Mesendoderm (in vitro differentiated cells): Measurements from ENCODE around the gene WASHC1.
"Not testable (repeated sequence)": the region's sequence is repeated elsewhere in the genome, so short reads cannot be mapped to it uniquely, and the experiment has no call there.

Experiments
- DNase-seq: peaks from one replicate; pipeline ENCODE4 v3.0.0; 2013
- H2AK5ac ChIP-seq: 2 replicates; pipeline ENCODE4 v1.6.1; 2013; ENCODE audit warnings: low read length, inconsistent platforms
- H2BK120ac ChIP-seq: 2 replicates; pipeline ENCODE4 v1.6.1; 2013; ENCODE audit warnings: low read depth, mild to moderate bottlenecking, low read length, moderate library complexity, mixed read lengths
- H2BK15ac ChIP-seq: replicated peaks from 2 replicates; pipeline ENCODE4 v1.6.1; 2013; ENCODE audit warnings: low read depth, mild to moderate bottlenecking, moderate library complexity
- H2BK5ac ChIP-seq: 2 replicates; pipeline ENCODE4 v1.6.1; 2013; ENCODE audit warnings: low read length, inconsistent platforms
- H3K18ac ChIP-seq: 2 replicates; pipeline ENCODE4 v1.6.1; 2013; ENCODE audit warnings: mild to moderate bottlenecking, low read length, mixed read lengths
- H3K23ac ChIP-seq: one replicate; pipeline ENCODE4 v1.6.1; 2013; ENCODE audit warnings: low read length
- H3K27ac ChIP-seq: 2 replicates; pipeline ENCODE4 v1.5.1; 2013; ENCODE audit warnings: low read depth, mild to moderate bottlenecking, inconsistent platforms, low read length, moderate library complexity
- H3K27me3 ChIP-seq: 2 replicates; pipeline ENCODE4 v1.6.1; 2013; ENCODE audit warnings: low read length, control low read depth, mild to moderate bottlenecking, inconsistent platforms; ENCODE audit not compliant: insufficient read depth, poor library complexity
- H3K36me3 ChIP-seq: 2 replicates; pipeline ENCODE4 v1.6.1; 2013; ENCODE audit warnings: low read length, inconsistent platforms; ENCODE audit not compliant: control insufficient read depth, insufficient read depth
- H3K4ac ChIP-seq: one replicate; pipeline ENCODE4 v1.6.1; 2013; ENCODE audit warnings: low read depth, mild to moderate bottlenecking, low read length, moderate library complexity
- H3K4me1 ChIP-seq: 2 replicates; pipeline ENCODE4 v1.6.1; 2013; ENCODE audit warnings: low read depth, low read length, inconsistent platforms; ENCODE audit not compliant: control insufficient read depth
- H3K4me2 ChIP-seq: 2 replicates; pipeline ENCODE4 v1.6.1; 2013; ENCODE audit warnings: low read length
- H3K4me3 ChIP-seq: 2 replicates; pipeline ENCODE4 v1.5.1; 2013; ENCODE audit warnings: mild to moderate bottlenecking, low read length
- H3K56ac ChIP-seq: one replicate; pipeline ENCODE4 v1.6.1; 2013; ENCODE audit warnings: low read length
- H3K79me1 ChIP-seq: 2 replicates; pipeline ENCODE4 v1.6.1; 2013; ENCODE audit warnings: low read length, inconsistent platforms
- H3K79me2 ChIP-seq: 2 replicates; pipeline ENCODE4 v1.6.1; 2013; ENCODE audit warnings: mild to moderate bottlenecking, low read length; ENCODE audit not compliant: control insufficient read depth, insufficient read depth
- H3K9ac ChIP-seq: 2 replicates; pipeline ENCODE4 v1.6.1; 2013; ENCODE audit warnings: low read length, inconsistent platforms
- H4K5ac ChIP-seq: one replicate; pipeline ENCODE4 v1.6.1; 2013; ENCODE audit warnings: low read length
- H4K8ac ChIP-seq: one replicate; pipeline ENCODE4 v1.6.1; 2013; ENCODE audit warnings: low read depth, mild to moderate bottlenecking, control low read depth, low read length, moderate library complexity
- WGBS: extraction: QIAGEN DNeasy Blood & Tissue Kit; methylation state at CpG from one replicate; pipeline ENCODE4 v1.1.7; 2013; ENCODE audit warnings: low lambda C conversion rate, missing lambda C conversion rate; ENCODE audit not compliant: insufficient coverage; ENCODE audit errors: extremely low coverage; 5-methylcytosine and 5-hydroxymethylcytosine counted together

The WASHC1 gene

DNA sequence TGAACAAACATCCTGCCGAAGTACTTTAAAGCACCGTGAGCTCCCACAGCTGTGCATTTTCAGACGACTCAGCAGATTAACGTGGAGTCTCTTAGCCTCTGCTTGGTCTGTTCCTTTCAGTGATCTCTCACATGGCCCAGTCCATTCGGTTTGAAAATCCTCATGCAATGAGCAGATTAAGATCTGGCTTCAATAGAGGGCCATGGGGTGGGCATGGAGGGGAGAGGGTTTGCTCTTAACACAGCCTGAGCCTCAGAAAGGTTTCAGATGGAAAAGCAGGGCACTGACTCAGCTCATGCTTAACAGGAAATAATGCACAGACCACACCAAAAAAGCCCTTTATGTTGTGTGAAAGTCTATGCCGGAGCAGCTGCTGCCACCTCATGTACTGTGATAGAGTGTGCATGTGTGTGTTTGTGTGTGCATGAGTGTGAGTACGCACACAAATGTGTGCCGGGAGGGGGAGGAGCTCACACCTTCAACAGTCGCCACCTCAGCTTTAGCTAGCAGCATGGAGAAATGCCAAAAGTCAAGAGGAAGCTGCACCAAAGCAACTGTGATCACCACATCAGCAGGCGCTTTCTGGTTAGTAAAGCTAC, 33.9 kb upstream of the WASHC1 start:
- not testable (repeated sequence) for H3K4me1 ChIP-seq, H2AK5ac ChIP-seq
- no CpG with 5 or more reads among the region's 10 CpGs for WGBS

DNA sequence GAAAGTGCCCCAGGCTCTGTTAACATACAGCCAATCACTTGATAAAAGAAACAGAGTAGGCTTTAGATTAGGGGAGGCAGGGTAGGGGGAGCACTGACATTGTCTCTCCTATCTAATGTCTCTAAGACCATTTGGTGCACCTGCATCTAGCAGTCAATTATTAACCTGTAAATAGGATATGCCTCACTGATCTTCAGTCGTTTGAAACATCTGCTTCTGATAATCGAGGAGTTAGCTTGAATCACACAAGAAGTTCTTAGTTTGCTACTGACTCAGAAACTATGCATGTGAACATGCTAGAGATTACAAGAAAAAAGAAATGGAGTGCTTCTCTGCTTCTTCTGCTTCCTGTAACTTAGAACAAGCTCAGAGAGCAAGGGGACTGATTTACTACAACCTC, 23.4 kb upstream of the WASHC1 start:
- not testable (repeated sequence) for H3K56ac ChIP-seq, H2BK5ac ChIP-seq, H3K9ac ChIP-seq, H3K18ac ChIP-seq, H4K5ac ChIP-seq, H3K79me1 ChIP-seq, H3K27me3 ChIP-seq, H2BK120ac ChIP-seq, H3K27ac ChIP-seq, H4K8ac ChIP-seq, H3K4me3 ChIP-seq, H3K4me2 ChIP-seq, H3K4ac ChIP-seq, H3K23ac ChIP-seq, H2BK15ac ChIP-seq, H3K4me1 ChIP-seq, H3K79me2 ChIP-seq, H2AK5ac ChIP-seq, H3K36me3 ChIP-seq
- WGBS: no CpG with 5 or more reads among the region's 2 CpGs
- peak; percentile 58 for DNase-seq

More for the DNA sequence above, 33.9 kb upstream of the WASHC1 start:
- not testable (repeated sequence) for H3K4me2 ChIP-seq, H3K18ac ChIP-seq, H4K8ac ChIP-seq, H3K27ac ChIP-seq, H3K4me3 ChIP-seq, H3K4ac ChIP-seq, DNase-seq, H2BK120ac ChIP-seq, H2BK15ac ChIP-seq, H3K27me3 ChIP-seq, H3K56ac ChIP-seq, H3K9ac ChIP-seq, H3K36me3 ChIP-seq, H2BK5ac ChIP-seq, H3K79me2 ChIP-seq, H3K79me1 ChIP-seq, H3K23ac ChIP-seq, H4K5ac ChIP-seq

DNA sequence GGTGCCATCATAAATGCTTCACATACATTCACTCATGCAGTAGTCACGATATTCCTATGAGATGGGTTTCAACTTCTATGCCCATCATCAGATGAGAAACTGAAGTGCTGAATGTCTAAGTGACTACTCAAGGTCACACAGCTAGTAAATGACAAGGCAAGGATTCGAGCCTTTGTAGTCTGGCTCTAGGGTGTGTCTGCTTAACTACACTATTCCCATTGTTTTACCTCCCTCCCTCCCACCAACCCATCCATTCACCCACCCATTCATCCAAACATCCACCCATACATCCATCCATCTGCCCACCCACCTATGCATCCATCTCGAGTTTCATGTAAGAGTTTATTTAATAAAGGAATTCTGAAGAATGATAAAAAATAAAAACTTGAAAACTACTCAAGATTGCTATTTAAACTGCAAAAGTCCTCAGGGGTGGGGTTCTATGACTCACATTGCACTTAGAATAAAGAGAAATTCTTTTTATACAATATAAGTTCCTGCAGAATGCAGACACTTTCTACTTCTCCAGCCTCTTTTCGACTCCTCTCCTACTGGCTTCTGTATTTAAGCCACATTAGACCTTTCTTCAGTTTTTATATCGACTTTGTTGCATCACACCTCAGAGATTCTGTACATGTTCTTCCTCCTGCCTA, 19.1 kb upstream of the WASHC1 start:
- not testable (repeated sequence) for DNase-seq

DNA sequence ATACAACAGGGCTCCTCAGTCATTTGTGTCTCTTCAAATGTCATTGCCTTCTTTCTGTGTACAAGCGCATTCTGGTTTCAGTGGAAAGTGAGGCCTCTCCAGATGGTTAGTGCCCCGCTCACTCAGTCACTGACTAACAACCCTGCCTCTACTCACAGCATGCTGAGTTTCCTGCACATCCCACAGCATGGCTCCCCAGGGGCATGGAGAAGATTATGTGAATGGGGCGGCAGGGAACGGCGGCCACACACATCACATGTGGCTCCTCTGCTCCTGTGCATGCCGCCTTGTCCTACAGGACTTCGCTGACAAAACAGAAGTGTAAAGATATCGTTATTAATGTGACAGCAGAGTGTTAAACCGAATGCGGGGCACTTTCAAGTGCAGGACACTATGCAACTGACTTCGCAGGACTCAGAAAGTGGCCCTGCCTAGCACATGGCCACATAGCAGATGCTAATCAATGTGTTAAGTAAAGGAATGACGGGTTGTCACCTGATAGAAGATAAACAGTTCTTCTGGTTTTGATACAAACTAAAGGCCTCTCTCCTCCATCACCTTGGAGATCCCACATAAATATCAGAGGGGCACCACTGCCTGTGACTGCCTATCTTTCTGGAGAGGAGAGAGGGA, 17.5 kb upstream of the WASHC1 start:
- H3K4me3 ChIP-seq, H3K4me2 ChIP-seq, H3K4me1 ChIP-seq, H3K4ac ChIP-seq, H3K79me1 ChIP-seq, H3K18ac ChIP-seq, H2AK5ac ChIP-seq, H2BK5ac ChIP-seq, H3K23ac ChIP-seq, H2BK15ac ChIP-seq, H3K56ac ChIP-seq, H3K27me3 ChIP-seq, H3K36me3 ChIP-seq, H4K5ac ChIP-seq, H4K8ac ChIP-seq, H2BK120ac ChIP-seq, H3K79me2 ChIP-seq, DNase-seq, H3K9ac ChIP-seq, H3K27ac ChIP-seq: not testable (repeated sequence)
- WGBS: no CpG with 5 or more reads among the region's 12 CpGs

More for the DNA sequence above, 19.1 kb upstream of the WASHC1 start:
- not testable (repeated sequence) for H3K79me1 ChIP-seq, H2BK15ac ChIP-seq, H3K4me3 ChIP-seq, H3K36me3 ChIP-seq, H2BK5ac ChIP-seq, H3K56ac ChIP-seq, H3K27me3 ChIP-seq, H3K23ac ChIP-seq, H2BK120ac ChIP-seq, H3K4ac ChIP-seq, H3K4me1 ChIP-seq, H3K9ac ChIP-seq, H3K18ac ChIP-seq, H3K27ac ChIP-seq, H3K4me2 ChIP-seq, H4K8ac ChIP-seq, H4K5ac ChIP-seq, H2AK5ac ChIP-seq, H3K79me2 ChIP-seq
- WGBS: no CpG with 5 or more reads among the region's 5 CpGs

DNA sequence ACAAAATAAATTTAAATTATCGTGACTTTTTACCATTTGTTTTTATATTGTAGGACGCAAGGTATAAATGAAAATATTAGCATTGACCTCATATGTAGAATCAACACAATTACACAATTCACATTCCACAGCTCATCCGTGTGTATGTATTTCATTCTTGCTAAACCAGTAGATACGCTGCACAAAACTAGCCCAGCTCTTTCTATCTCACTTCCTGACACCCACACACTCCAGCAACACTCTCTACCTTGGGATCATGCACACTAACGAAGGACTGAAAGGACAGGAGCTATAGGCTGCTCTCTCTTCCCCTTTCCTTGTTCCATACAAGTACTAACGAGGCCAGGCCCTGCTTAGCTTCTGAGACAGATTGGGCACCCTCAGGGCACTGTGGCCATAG, 16.9 kb upstream of the WASHC1 start:
- no CpG with 5 or more reads among the region's 6 CpGs for WGBS
- not testable (repeated sequence) for H2BK15ac ChIP-seq, H4K8ac ChIP-seq

More for the DNA sequence above, 16.9 kb upstream of the WASHC1 start:
- H3K27me3 ChIP-seq, H3K79me2 ChIP-seq, H3K36me3 ChIP-seq, H3K4ac ChIP-seq, H4K5ac ChIP-seq, H2BK5ac ChIP-seq, H3K56ac ChIP-seq, H3K18ac ChIP-seq, H3K4me3 ChIP-seq, H3K23ac ChIP-seq, H3K79me1 ChIP-seq, DNase-seq, H3K4me2 ChIP-seq, H2AK5ac ChIP-seq, H3K9ac ChIP-seq, H2BK120ac ChIP-seq, H3K27ac ChIP-seq, H3K4me1 ChIP-seq: not testable (repeated sequence)
